Body of pancreas (tissue), 4 donors: Measurements from ENCODE around the gene RGS14.

Experiments used
- POLR2A ChIP-seq, 3 donors: fragments of 450-650 bp; IDR thresholded peaks; one replicate each; pipeline ENCODE4 v1.6.1; 2016; ENCODE audit warnings: antibody characterized with exemption in 3 of 3, mild to moderate bottlenecking in 2 of 3
- TF ChIP-seq, protein P1 (sequence below), 7 experiments: fragments of 450-650 bp in 4 of 7; fragments of 200-600 bp in 3 of 7; sonication (generic) in 3 of 7; IDR thresholded peaks; one replicate each; pipeline ENCODE4 v1.5.1; 2016 to 2019; ENCODE audit warnings: antibody characterized with exemption in 7 of 7

DNA sequence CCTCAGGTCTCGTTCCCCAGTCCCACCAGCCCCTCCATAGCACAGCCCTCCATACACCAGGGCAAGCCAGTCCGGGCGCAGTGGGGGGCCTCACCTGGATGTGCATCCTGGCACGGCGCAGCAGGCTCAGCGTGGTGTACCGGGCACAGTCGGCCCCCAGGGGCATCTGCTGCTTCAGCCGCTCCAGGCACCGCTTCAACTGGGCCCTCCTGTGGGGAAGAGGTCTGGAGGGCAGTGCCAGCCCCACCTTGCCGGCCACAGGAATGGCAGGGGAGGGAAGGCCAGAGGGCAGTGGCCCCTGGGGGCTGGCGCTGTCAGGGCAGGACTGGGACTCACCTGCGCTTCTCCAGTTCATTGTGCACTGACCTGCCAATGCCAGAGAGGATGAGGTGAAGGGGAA lies 47.4 kb upstream of the RGS14 start:
- TF ChIP-seq, protein P1, sequence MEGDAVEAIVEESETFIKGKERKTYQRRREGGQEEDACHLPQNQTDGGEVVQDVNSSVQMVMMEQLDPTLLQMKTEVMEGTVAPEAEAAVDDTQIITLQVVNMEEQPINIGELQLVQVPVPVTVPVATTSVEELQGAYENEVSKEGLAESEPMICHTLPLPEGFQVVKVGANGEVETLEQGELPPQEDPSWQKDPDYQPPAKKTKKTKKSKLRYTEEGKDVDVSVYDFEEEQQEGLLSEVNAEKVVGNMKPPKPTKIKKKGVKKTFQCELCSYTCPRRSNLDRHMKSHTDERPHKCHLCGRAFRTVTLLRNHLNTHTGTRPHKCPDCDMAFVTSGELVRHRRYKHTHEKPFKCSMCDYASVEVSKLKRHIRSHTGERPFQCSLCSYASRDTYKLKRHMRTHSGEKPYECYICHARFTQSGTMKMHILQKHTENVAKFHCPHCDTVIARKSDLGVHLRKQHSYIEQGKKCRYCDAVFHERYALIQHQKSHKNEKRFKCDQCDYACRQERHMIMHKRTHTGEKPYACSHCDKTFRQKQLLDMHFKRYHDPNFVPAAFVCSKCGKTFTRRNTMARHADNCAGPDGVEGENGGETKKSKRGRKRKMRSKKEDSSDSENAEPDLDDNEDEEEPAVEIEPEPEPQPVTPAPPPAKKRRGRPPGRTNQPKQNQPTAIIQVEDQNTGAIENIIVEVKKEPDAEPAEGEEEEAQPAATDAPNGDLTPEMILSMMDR (IDR thresholded peaks at IDR 0.05) = no peak
- TF ChIP-seq POLR2A (IDR thresholded peaks at IDR 0.05) = no peak
